IMR-90 (cell line): Measurements from ENCODE around the gene MMP23B. TPM values are rescaled to one million over a fixed set of nuclear protein-coding genes. Genes with fewer than 3 reads are reported as not detected.

Experiments used
- ATAC-seq: fragments of 200-7000 bp; cut with Tn5 transposase; 2 replicates; pipeline ENCODE4 v1.9.1; 2020; ENCODE audit warnings: low read depth, mild to moderate bottlenecking, moderate library complexity
- BruUV-seq: library from RNA; stranded (reverse); fragments of 400-500 nt; replicated peaks from 2 replicates; lab custom pipeline; 2021; lab: Mats Ljungman, UMichigan
- CTCF ChIA-PET: fragments of 300-600 bp; formaldehyde crosslinking; extraction: SDS; loops from one replicate; lab custom pipeline; 2021; ENCODE audit warnings: antibody characterized with exemption; lab: Yijun Ruan, JAX
- POLR2A ChIA-PET: fragments of 300-600 bp; sonication (Branson Sonifier 250); formaldehyde crosslinking; loops from one replicate; lab custom pipeline; 2022; ENCODE audit warnings: antibody characterized with exemption; ENCODE audit not compliant: unreplicated experiment; lab: Charles Lee
- DNase-seq: peaks from one replicate; pipeline ENCODE4 v3.0.0; 2013
- H2AFZ ChIP-seq: replicated peaks from 2 replicates; pipeline ENCODE3; 2013; ENCODE audit warnings: low read length, mild to moderate bottlenecking; ENCODE audit not compliant: poor library complexity
- H2AK5ac ChIP-seq: 2 replicates; pipeline ENCODE4 v1.6.1; 2013; ENCODE audit warnings: low read depth, low read length, inconsistent platforms
- H2AK9ac ChIP-seq: replicated peaks from 2 replicates; pipeline ENCODE3; 2013; ENCODE audit warnings: mild to moderate bottlenecking, low read depth, low read length, moderate library complexity; ENCODE audit not compliant: poor library complexity
- H2BK120ac ChIP-seq: 2 replicates; pipeline ENCODE4 v1.6.1; 2013; ENCODE audit warnings: low read depth, low read length, inconsistent platforms
- H2BK15ac ChIP-seq: 3 replicates; pipeline ENCODE4 v1.6.1; 2013; ENCODE audit warnings: low read depth, low read length, inconsistent platforms
- H2BK20ac ChIP-seq: 2 replicates; pipeline ENCODE4 v1.6.1; 2013; ENCODE audit warnings: low read depth, mild to moderate bottlenecking, inconsistent platforms, low read length, moderate library complexity
- H2BK5ac ChIP-seq: 2 replicates; pipeline ENCODE4 v1.6.1; 2013; ENCODE audit warnings: mild to moderate bottlenecking, low read depth, low read length, inconsistent platforms; ENCODE audit not compliant: poor library complexity, severe bottlenecking
- H3K14ac ChIP-seq: replicated peaks from 2 replicates; pipeline ENCODE4 v1.6.1; 2013; ENCODE audit warnings: low read depth, low read length, inconsistent platforms
- H3K18ac ChIP-seq: 2 replicates; pipeline ENCODE4 v1.6.1; 2013; ENCODE audit warnings: low read depth, low read length, control low read depth
- H3K23ac ChIP-seq: 2 replicates; pipeline ENCODE4 v1.6.1; 2013; ENCODE audit warnings: low read depth, low read length, inconsistent platforms
- H3K27ac ChIP-seq: 2 replicates; pipeline ENCODE4 v1.5.1; 2013; ENCODE audit warnings: mild to moderate bottlenecking, control low read depth, low read length; ENCODE audit not compliant: insufficient read depth
- H3K27me3 ChIP-seq: 2 replicates; pipeline ENCODE4 v1.6.1; 2013; ENCODE audit warnings: low read length; ENCODE audit not compliant: control insufficient read depth, insufficient read depth
- H3K36me3 ChIP-seq: 2 replicates; pipeline ENCODE4 v1.6.1; 2013; ENCODE audit warnings: low read length, mixed read lengths; ENCODE audit not compliant: control insufficient read depth, insufficient read depth
- H3K4ac ChIP-seq: 2 replicates; pipeline ENCODE4 v1.6.1; 2013; ENCODE audit warnings: low read depth, low read length, inconsistent platforms
- H3K4me1 ChIP-seq: 2 replicates; pipeline ENCODE4 v1.6.1; 2013; ENCODE audit warnings: low read length, mixed read lengths; ENCODE audit not compliant: control insufficient read depth, insufficient read depth
- H3K4me2 ChIP-seq: 2 replicates; pipeline ENCODE4 v1.6.1; 2013; ENCODE audit warnings: low read depth, mild to moderate bottlenecking, control low read depth, low read length, moderate library complexity
- H3K4me3 ChIP-seq: 2 replicates; pipeline ENCODE4 v1.5.1; 2013; ENCODE audit warnings: low read depth, mild to moderate bottlenecking, control low read depth, low read length, moderate library complexity; ENCODE audit not compliant: insufficient read depth
- H3K56ac ChIP-seq: 2 replicates; pipeline ENCODE4 v1.6.1; 2013; ENCODE audit warnings: low read length, inconsistent platforms; ENCODE audit not compliant: insufficient read depth; ENCODE audit errors: extremely low read depth
- H3K79me1 ChIP-seq, 2 experiments: 2 replicates each; pipeline ENCODE4 v1.6.1; 2013; ENCODE audit warnings: low read length in 2 of 2, inconsistent platforms in 1 of 2, low read depth in 1 of 2
- H3K9ac ChIP-seq: 2 replicates; pipeline ENCODE4 v1.6.1; 2013; ENCODE audit warnings: low read depth, low read length, control low read depth
- H3K9me1 ChIP-seq: 2 replicates; pipeline ENCODE4 v1.6.1; 2013; ENCODE audit warnings: low read length, inconsistent platforms; ENCODE audit not compliant: insufficient read depth
- H3K9me3 ChIP-seq: 2 replicates; pipeline ENCODE4 v1.6.1; 2013; ENCODE audit warnings: low read length; ENCODE audit not compliant: control insufficient read depth, insufficient read depth
- H4K20me1 ChIP-seq: 2 replicates; pipeline ENCODE4 v1.6.1; 2013; ENCODE audit warnings: low read length, inconsistent platforms; ENCODE audit not compliant: insufficient read depth
- H4K5ac ChIP-seq: 2 replicates; pipeline ENCODE4 v1.6.1; 2013; ENCODE audit warnings: mild to moderate bottlenecking, low read depth, low read length, control low read depth
- H4K8ac ChIP-seq, 2 experiments: 2 replicates each; pipeline ENCODE4 v1.6.1; 2013; ENCODE audit warnings: low read depth in 2 of 2, low read length in 2 of 2, control low read depth in 1 of 2, inconsistent platforms in 1 of 2
- H4K91ac ChIP-seq: 2 replicates; pipeline ENCODE4 v1.6.1; 2013; ENCODE audit warnings: low read depth, low read length, inconsistent platforms; ENCODE audit not compliant: insufficient read depth
- FOS ChIP-seq: fragments of 150-350 bp; IDR thresholded peaks from 2 replicates; pipeline ENCODE4 v1.6.1; 2016; ENCODE audit warnings: low read depth, low read length
- MAZ ChIP-seq: IDR thresholded peaks from 2 replicates; pipeline ENCODE4 v1.6.1; 2012; ENCODE audit warnings: low read depth, mild to moderate bottlenecking, low read length, improper control_type of control experiment, moderate library complexity, borderline replicate concordance
- MXI1 ChIP-seq: IDR thresholded peaks from 2 replicates; pipeline ENCODE4 v1.6.1; 2012; ENCODE audit warnings: low read depth, mild to moderate bottlenecking, low read length, moderate library complexity, borderline replicate concordance
- NFE2L2 ChIP-seq: fragments of 150-350 bp; IDR thresholded peaks from 2 replicates; pipeline ENCODE4 v1.6.1; 2016; ENCODE audit warnings: low read depth, mild to moderate bottlenecking, low read length
- POLR2A ChIP-seq: IDR thresholded peaks from 2 replicates; pipeline ENCODE4 v1.6.1; 2012; ENCODE audit warnings: mild to moderate bottlenecking, low read depth, low read length
- RCOR1 ChIP-seq: IDR thresholded peaks from 2 replicates; pipeline ENCODE4 v1.6.1; 2012; ENCODE audit warnings: mild to moderate bottlenecking, low read length, improper control_type of control experiment; ENCODE audit not compliant: insufficient replicate concordance
- RFX5 ChIP-seq: IDR thresholded peaks from 2 replicates; pipeline ENCODE4 v1.8.0; 2012; ENCODE audit warnings: low read depth, mild to moderate bottlenecking, low read length, moderate library complexity
- WGBS, 2 experiments: methylation state at CpG; one replicate each; pipeline versions ENCODE4 v1.1.5 to v1.1.7; 2013; ENCODE audit warnings: missing lambda C conversion rate in 2 of 2; ENCODE audit not compliant: insufficient read length in 1 of 2; ENCODE audit errors: extremely low coverage in 2 of 2; 5-methylcytosine and 5-hydroxymethylcytosine counted together
- dilution Hi-C: fragments of 300-500 bp; cut with HindIII; formaldehyde crosslinking; loops from one replicate; pipeline ENCODE4 v1.14.3; 2018; ENCODE audit warnings: low sequenced_read_pairs; ENCODE audit not compliant: unreplicated experiment
- in situ Hi-C: fragments of 300-500 bp; cut with MboI; formaldehyde crosslinking; loops from 3 replicates; pipeline ENCODE4 v1.14.3; 2019; ENCODE audit warnings: low sequenced_read_pairs, inconsistent platforms, mixed read lengths
- intact Hi-C: fragments of 100-400 bp; cut with micrococcal nuclease; formaldehyde crosslinking; loops from 2 replicates; pipeline ENCODE4 v1.10.0; 2022
- polyA plus RNA-seq, 3 experiments: library from polyadenylated mRNA; depleted of rRNA; stranded (reverse); fragments of >200 nt; gene quantifications; 2 replicates each; pipeline ENCODE4 v1.2.3, GENCODE V29; 2012; ENCODE audit warnings: low replicate concordance in 1 of 3
- total RNA-seq: library from RNA; depleted of rRNA; stranded (reverse); fragments of >200 nt; gene quantifications from 2 replicates; pipeline ENCODE4 v1.2.3, GENCODE V29; 2012
- TF ChIP-seq, protein P1 (sequence below): conservative IDR thresholded peaks from 2 replicates; pipeline ENCODE4 v1.5.1; 2012; ENCODE audit warnings: mild to moderate bottlenecking, low read depth, low read length, improper control_type of control experiment
- TF ChIP-seq, protein P2 (sequence below): fragments of 150-350 bp; IDR thresholded peaks from 2 replicates; pipeline ENCODE4 v1.6.1; 2016; ENCODE audit warnings: low read depth, mild to moderate bottlenecking, low read length, moderate library complexity, borderline replicate concordance

The MMP23B gene
- total and polyA plus RNA-seq, 2 of the 4 experiments (the other 2 are of a cell fraction): 1.1 to 5.4 TPM

DNA sequence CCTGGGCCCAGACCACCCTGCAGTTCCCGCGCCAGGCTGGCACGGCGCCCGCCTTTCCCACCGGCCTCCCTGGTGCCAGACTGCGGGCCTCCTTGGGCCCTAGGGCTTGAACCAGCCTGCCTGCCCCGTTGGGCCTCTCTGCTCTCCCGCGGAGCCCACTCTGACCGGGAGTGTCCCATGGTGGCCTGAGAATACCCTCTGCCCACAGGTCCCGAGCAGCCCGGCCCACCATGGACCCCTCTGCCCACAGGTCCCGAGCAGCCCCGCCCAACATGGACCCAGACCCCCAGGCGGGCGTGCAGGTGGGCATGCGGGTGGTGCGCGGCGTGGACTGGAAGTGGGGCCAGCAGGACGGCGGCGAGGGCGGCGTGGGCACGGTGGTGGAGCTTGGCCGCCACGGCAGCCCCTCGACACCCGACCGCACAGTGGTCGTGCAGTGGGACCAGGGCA is 8.8 kb upstream of the MMP23B start:
- Histone ChIP-seq H3K9me3 (no peaks in the 10 kb centered on the region), H3K4ac (no peak overlapping the region), H3K27ac (no peak overlapping the region), H4K8ac (no peak overlapping the region), H3K23ac (no peak overlapping the region), H3K4me1 (peaks cover 3% of the 10 kb centered on the region; the same call in 1 of the 2 replicates), H4K91ac (no peak overlapping the region), H3K9ac (no peak overlapping the region), H3K9me1 (no peaks in the 10 kb centered on the region), H3K4me3 (no peak overlapping the region), H4K20me1 (peaks cover 30% of the 10 kb centered on the region), H3K4me2 (no peak overlapping the region), H2AK5ac (no peak overlapping the region), H2BK5ac (no peak overlapping the region), H3K14ac (no peak overlapping the region), H2BK120ac (no peak overlapping the region), H2BK15ac (no peak overlapping the region), H3K27me3 (no peaks in the 10 kb centered on the region), H2BK20ac (no peak overlapping the region), H2AFZ (no peak overlapping the region), H3K56ac (no peak overlapping the region), H3K79me1 (peaks cover 0 to 29% of the 10 kb centered on the region in 2 experiments; a peak in 2 of 4 replicates), H2AK9ac (no peak overlapping the region), H3K18ac (no peak overlapping the region), H3K36me3 (peaks cover 30% of the 10 kb centered on the region), H4K5ac (no peak overlapping the region)
- DNase-seq (no peak), ATAC-seq (no peak)
- WGBS, 2 experiments: 96% methylated on average over 19 of the region's 33 CpGs; no CpG with 5 or more reads in 1 of the 2 experiments
- ChIA-PET CTCF (no interaction called here), POLR2A (no interaction called here)
- intact Hi-C loops: no loop called here
- dilution Hi-C loops: no loop called here
- TF ChIP-seq, protein P1, sequence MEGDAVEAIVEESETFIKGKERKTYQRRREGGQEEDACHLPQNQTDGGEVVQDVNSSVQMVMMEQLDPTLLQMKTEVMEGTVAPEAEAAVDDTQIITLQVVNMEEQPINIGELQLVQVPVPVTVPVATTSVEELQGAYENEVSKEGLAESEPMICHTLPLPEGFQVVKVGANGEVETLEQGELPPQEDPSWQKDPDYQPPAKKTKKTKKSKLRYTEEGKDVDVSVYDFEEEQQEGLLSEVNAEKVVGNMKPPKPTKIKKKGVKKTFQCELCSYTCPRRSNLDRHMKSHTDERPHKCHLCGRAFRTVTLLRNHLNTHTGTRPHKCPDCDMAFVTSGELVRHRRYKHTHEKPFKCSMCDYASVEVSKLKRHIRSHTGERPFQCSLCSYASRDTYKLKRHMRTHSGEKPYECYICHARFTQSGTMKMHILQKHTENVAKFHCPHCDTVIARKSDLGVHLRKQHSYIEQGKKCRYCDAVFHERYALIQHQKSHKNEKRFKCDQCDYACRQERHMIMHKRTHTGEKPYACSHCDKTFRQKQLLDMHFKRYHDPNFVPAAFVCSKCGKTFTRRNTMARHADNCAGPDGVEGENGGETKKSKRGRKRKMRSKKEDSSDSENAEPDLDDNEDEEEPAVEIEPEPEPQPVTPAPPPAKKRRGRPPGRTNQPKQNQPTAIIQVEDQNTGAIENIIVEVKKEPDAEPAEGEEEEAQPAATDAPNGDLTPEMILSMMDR: no peak
- TF ChIP-seq MAZ (no peak), POLR2A (no peak), NFE2L2 (no peak), FOS (no peak), RFX5 (no peak), RCOR1 (no peak), MXI1 (no peak)
- TF ChIP-seq, protein P2, sequence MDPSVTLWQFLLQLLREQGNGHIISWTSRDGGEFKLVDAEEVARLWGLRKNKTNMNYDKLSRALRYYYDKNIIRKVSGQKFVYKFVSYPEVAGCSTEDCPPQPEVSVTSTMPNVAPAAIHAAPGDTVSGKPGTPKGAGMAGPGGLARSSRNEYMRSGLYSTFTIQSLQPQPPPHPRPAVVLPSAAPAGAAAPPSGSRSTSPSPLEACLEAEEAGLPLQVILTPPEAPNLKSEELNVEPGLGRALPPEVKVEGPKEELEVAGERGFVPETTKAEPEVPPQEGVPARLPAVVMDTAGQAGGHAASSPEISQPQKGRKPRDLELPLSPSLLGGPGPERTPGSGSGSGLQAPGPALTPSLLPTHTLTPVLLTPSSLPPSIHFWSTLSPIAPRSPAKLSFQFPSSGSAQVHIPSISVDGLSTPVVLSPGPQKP: no peak
- BruUV-seq: no TSS peak
- in situ Hi-C loops: no loop called here
